GM12873 (cell line): ENCODE measurements around the gene RNF220.

Experiments used
- CTCF ChIP-seq: IDR thresholded peaks from 2 replicates; pipeline ENCODE4 v1.5.1; 2012; ENCODE audit warnings: low read depth, mild to moderate bottlenecking, moderate library complexity, low read length, control low read depth; ENCODE audit not compliant: insufficient read depth; ENCODE audit errors: missing control alignments

Gene RNF220

GRCh38 chr1:44405031-44405797 is at the start of gene RNF220:
TSS of gene RNF220 (plus strand) at chr1:44405255.
- no peak for TF ChIP-seq CTCF

- TF ChIP-seq CTCF: no peak
These were observed 49.3 kb upstream of the RNF220 start for GRCh38 chr1:44355582-44356305.

GRCh38 chr1:44357710-44358109 is 47.3 kb upstream of the RNF220 start:
- TF ChIP-seq CTCF: no peak

GRCh38 chr1:44359234-44359935 is 45.7 kb upstream of the RNF220 start:
- no peak for TF ChIP-seq CTCF

- TF ChIP-seq CTCF: no peak
These were observed 43.6 kb upstream of the RNF220 start for GRCh38 chr1:44361478-44361877.

GRCh38 chr1:44366371-44366975 is 38.6 kb upstream of the RNF220 start:
- TF ChIP-seq CTCF: no peak

- TF ChIP-seq CTCF: no peak
These were observed 37.1 kb upstream of the RNF220 start for GRCh38 chr1:44367944-44368343.
